Mesenchymal stem cell (in vitro differentiated cells and primary cell): ENCODE data around the gene MARK1.

Experiments used
- DNase-seq: peaks from one replicate; pipeline ENCODE4 v3.0.0-alpha.2; 2013
- H2AFZ ChIP-seq: one replicate; pipeline ENCODE4 v1.6.1; 2013; ENCODE audit warnings: low read depth, mild to moderate bottlenecking, control low read depth, inconsistent platforms, low read length, moderate library complexity
- H2AK5ac ChIP-seq: 2 replicates; pipeline ENCODE4 v1.6.1; 2013; ENCODE audit warnings: low read length, moderate library complexity, mild to moderate bottlenecking, inconsistent platforms; ENCODE audit not compliant: severe bottlenecking
- H2BK120ac ChIP-seq: one replicate; pipeline ENCODE4 v1.6.1; 2013; ENCODE audit warnings: low read depth, mild to moderate bottlenecking, inconsistent platforms, low read length, moderate library complexity
- H2BK12ac ChIP-seq, 2 experiments: one replicate each; pipeline ENCODE4 v1.6.1; 2013; ENCODE audit warnings: inconsistent platforms in 2 of 2, low read length in 2 of 2, mild to moderate bottlenecking in 2 of 2, moderate library complexity in 2 of 2, control low read depth in 1 of 2
- H2BK15ac ChIP-seq: one replicate; pipeline ENCODE4 v1.6.1; 2013; ENCODE audit warnings: mild to moderate bottlenecking, low read depth, inconsistent platforms; ENCODE audit not compliant: poor library complexity, severe bottlenecking
- H2BK5ac ChIP-seq: 2 replicates; pipeline ENCODE4 v1.6.1; 2013; ENCODE audit warnings: low read depth, mild to moderate bottlenecking, low read length, control low read depth, inconsistent platforms; ENCODE audit not compliant: poor library complexity, severe bottlenecking
- H3K14ac ChIP-seq, 2 experiments: one replicate each; pipeline ENCODE4 v1.6.1; 2013; ENCODE audit warnings: inconsistent platforms in 2 of 2, low read length in 2 of 2, control low read depth in 1 of 2, mild to moderate bottlenecking in 1 of 2, moderate library complexity in 1 of 2
- H3K18ac ChIP-seq, 2 experiments: one replicate each; pipeline ENCODE4 v1.6.1; 2013; ENCODE audit warnings: inconsistent platforms in 2 of 2, low read length in 2 of 2, control low read depth in 1 of 2, low read depth in 1 of 2, mild to moderate bottlenecking in 1 of 2
- H3K23ac ChIP-seq, 2 experiments: one replicate each; pipeline ENCODE4 v1.6.1; 2013; ENCODE audit warnings: inconsistent platforms in 2 of 2, low read length in 2 of 2, mild to moderate bottlenecking in 2 of 2, moderate library complexity in 2 of 2, control low read depth in 1 of 2
- H3K27ac ChIP-seq: 2 replicates; pipeline ENCODE4 v1.5.1; 2013; ENCODE audit warnings: mild to moderate bottlenecking, moderate library complexity, low read length, control low read depth, inconsistent platforms; ENCODE audit not compliant: poor library complexity, severe bottlenecking
- H3K27me3 ChIP-seq, 2 experiments: 2 replicates each; pipeline versions ENCODE4 v1.6.1 to v1.7.0; 2013; ENCODE audit warnings: low read length in 2 of 2, mild to moderate bottlenecking in 2 of 2, moderate library complexity in 2 of 2, control low read depth in 1 of 2, inconsistent platforms in 1 of 2; ENCODE audit not compliant: control insufficient read depth in 1 of 2, insufficient read depth in 1 of 2
- H3K36me3 ChIP-seq, 2 experiments: 2 replicates each; pipeline versions ENCODE4 v1.6.1 to v1.7.0; 2013; ENCODE audit warnings: low read length in 2 of 2, control low read depth in 1 of 2, inconsistent platforms in 1 of 2, low read depth in 1 of 2, mild to moderate bottlenecking in 1 of 2; ENCODE audit not compliant: insufficient read depth in 2 of 2, control insufficient read depth in 1 of 2
- H3K4ac ChIP-seq, 2 experiments: one replicate each; pipeline ENCODE4 v1.6.1; 2013; ENCODE audit warnings: inconsistent platforms in 2 of 2, low read length in 2 of 2, mild to moderate bottlenecking in 2 of 2, moderate library complexity in 2 of 2, control low read depth in 1 of 2, low read depth in 1 of 2
- H3K4me1 ChIP-seq: 2 replicates; pipeline ENCODE4 v1.6.1; 2013; ENCODE audit warnings: low read depth, low read length, control low read depth; ENCODE audit not compliant: control insufficient read depth, insufficient read depth
- H3K4me2 ChIP-seq: 2 replicates; pipeline ENCODE4 v1.6.1; 2013; ENCODE audit warnings: low read length, mild to moderate bottlenecking, inconsistent platforms; ENCODE audit not compliant: poor library complexity, severe bottlenecking
- H3K4me3 ChIP-seq, 2 experiments: 2 replicates each; pipeline versions ENCODE4 v1.5.1 to v1.7.0; 2013; ENCODE audit warnings: low read length in 2 of 2, mild to moderate bottlenecking in 2 of 2, control low read depth in 1 of 2, low read depth in 1 of 2; ENCODE audit not compliant: insufficient read depth in 1 of 2
- H3K79me1 ChIP-seq: replicated peaks from 2 replicates; pipeline ENCODE4 v1.6.1; 2013; ENCODE audit warnings: mild to moderate bottlenecking, control low read depth, low read length, inconsistent platforms; ENCODE audit not compliant: poor library complexity, severe bottlenecking
- H3K9ac ChIP-seq: 2 replicates; pipeline ENCODE4 v1.7.0; 2013; ENCODE audit warnings: mild to moderate bottlenecking, low read length, moderate library complexity
- H3K9me3 ChIP-seq: 2 replicates; pipeline ENCODE4 v1.7.0; 2013; ENCODE audit warnings: mild to moderate bottlenecking, low read length; ENCODE audit not compliant: control insufficient read depth
- H4K8ac ChIP-seq: one replicate; pipeline ENCODE4 v1.6.1; 2013; ENCODE audit warnings: inconsistent platforms, mild to moderate bottlenecking, low read length, moderate library complexity
- H4K91ac ChIP-seq: one replicate; pipeline ENCODE4 v1.6.1; 2013; ENCODE audit warnings: mild to moderate bottlenecking, low read length, inconsistent platforms
- WGBS: methylation state at CpG from one replicate; pipeline ENCODE4 v1.1.7; 2013; ENCODE audit warnings: mixed read lengths; 5-methylcytosine and 5-hydroxymethylcytosine counted together

MARK1 gene

GRCh38 chr1:220527279-220527907 lies 543 bp upstream of the MARK1 start:
- peak overlapping the region in 1 of 2 experiments; percentile 9 for H3K14ac ChIP-seq
- no peak overlapping the region for H2BK12ac ChIP-seq
- no peak overlapping the region for H3K27ac ChIP-seq
- H2BK120ac ChIP-seq: no peak overlapping the region
- H2AK5ac ChIP-seq: no peak overlapping the region
- peak overlapping the region; percentile 99 for H3K4me2 ChIP-seq
- WGBS: 3% methylated on average over 19 of the region's 23 CpGs
- peak overlapping the region; percentile 86 for H2BK15ac ChIP-seq
- peaks cover 6% of the 10 kb centered on the region for H3K4me1 ChIP-seq
- H3K4ac ChIP-seq: no peak overlapping the region
- peak overlapping the region; percentile 66 for H2AFZ ChIP-seq
- H3K18ac ChIP-seq: peak overlapping the region in 1 of 2 experiments; percentile 28
- H4K8ac ChIP-seq: peak overlapping the region; percentile 81
- no peaks in the 10 kb centered on the region for H3K79me1 ChIP-seq
- H3K4me3 ChIP-seq: peak overlapping the region; percentile 33 to 95
- H3K9me3 ChIP-seq: no peaks in the 10 kb centered on the region
- H3K27me3 ChIP-seq: peaks cover 0 to 9% of the 10 kb centered on the region in 2 experiments
- peak; percentile 12 for DNase-seq
- peak overlapping the region in 1 of 2 experiments; percentile 91 for H3K23ac ChIP-seq
- no peaks in the 10 kb centered on the region for H3K36me3 ChIP-seq
- peak overlapping the region; percentile 92 for H3K9ac ChIP-seq
- H4K91ac ChIP-seq: no peak overlapping the region
- H2BK5ac ChIP-seq: no peak overlapping the region

GRCh38 chr1:220528679-220529501 lies 954 bp downstream of the MARK1 start:
- H3K4me2 ChIP-seq: peak overlapping the region; percentile 99
- H3K9ac ChIP-seq: peak overlapping the region; percentile 92
- H4K91ac ChIP-seq: no peak overlapping the region
- no peaks in the 10 kb centered on the region for H3K9me3 ChIP-seq
- peak overlapping the region; percentile 16 to 38 for H3K18ac ChIP-seq
- WGBS: under 1% methylated on average over 48 of the region's 55 CpGs
- H3K79me1 ChIP-seq: no peaks in the 10 kb centered on the region
- H3K14ac ChIP-seq: peak overlapping the region in 1 of 2 experiments; percentile 71
- no peak for DNase-seq
- H2BK15ac ChIP-seq: no peak overlapping the region
- H3K27me3 ChIP-seq: peaks cover 0 to 9% of the 10 kb centered on the region in 2 experiments
- H3K27ac ChIP-seq: no peak overlapping the region
- H2AFZ ChIP-seq: peak overlapping the region; percentile 93
- no peak overlapping the region for H2BK12ac ChIP-seq
- H4K8ac ChIP-seq: peak overlapping the region; percentile 47
- no peak overlapping the region for H2BK120ac ChIP-seq
- peaks cover 6% of the 10 kb centered on the region for H3K4me1 ChIP-seq
- no peak overlapping the region for H2BK5ac ChIP-seq
- H3K4ac ChIP-seq: peak overlapping the region; percentile 3 to 47
- no peak overlapping the region for H2AK5ac ChIP-seq
- no peaks in the 10 kb centered on the region for H3K36me3 ChIP-seq
- H3K23ac ChIP-seq: peak overlapping the region in 1 of 2 experiments; percentile 81
- peak overlapping the region; percentile 76 to 95 for H3K4me3 ChIP-seq

GRCh38 chr1:220529521-220530020 lies 1.6 kb downstream of the MARK1 start:
- Histone ChIP-seq H3K4ac (no peak overlapping the region), H3K36me3 (no peaks in the 10 kb centered on the region), H3K9ac (peak overlapping the region; percentile 92), H3K27me3 (peaks cover 0 to 9% of the 10 kb centered on the region in 2 experiments), H2BK12ac (no peak overlapping the region), H3K9me3 (no peaks in the 10 kb centered on the region), H2AFZ (no peak overlapping the region), H2BK15ac (no peak overlapping the region), H4K91ac (no peak overlapping the region), H3K14ac (no peak overlapping the region), H3K4me1 (peaks cover 6% of the 10 kb centered on the region), H3K23ac (no peak overlapping the region), H2BK5ac (no peak overlapping the region), H3K18ac (no peak overlapping the region), H3K4me3 (peak overlapping the region in 1 of 2 experiments; percentile 95), H3K27ac (no peak overlapping the region), H2AK5ac (no peak overlapping the region), H3K79me1 (no peaks in the 10 kb centered on the region), H2BK120ac (no peak overlapping the region), H4K8ac (no peak overlapping the region), H3K4me2 (peak overlapping the region; percentile 99)
- DNase-seq: no peak
- 79% methylated on average over 4 of the region's 6 CpGs for WGBS

GRCh38 chr1:220533504-220534109 lies 5.7 kb downstream of the MARK1 start:
- Histone ChIP-seq H4K8ac (no peak overlapping the region), H3K18ac (no peak overlapping the region), H3K14ac (no peak overlapping the region), H3K27ac (no peak overlapping the region), H3K4me2 (no peak overlapping the region), H2BK15ac (no peak overlapping the region), H2BK12ac (no peak overlapping the region), H3K9me3 (no peaks in the 10 kb centered on the region), H3K4me3 (no peak overlapping the region), H3K4ac (no peak overlapping the region), H3K27me3 (no peaks in the 10 kb centered on the region), H2BK120ac (no peak overlapping the region), H4K91ac (no peak overlapping the region), H3K4me1 (peaks cover 2% of the 10 kb centered on the region), H2AK5ac (no peak overlapping the region), H3K9ac (no peak overlapping the region), H3K36me3 (no peaks in the 10 kb centered on the region), H2AFZ (no peak overlapping the region), H3K79me1 (peaks cover 2% of the 10 kb centered on the region), H3K23ac (no peak overlapping the region), H2BK5ac (no peak overlapping the region)
- 93% methylated on average over 2 of the region's 2 CpGs for WGBS
- no peak for DNase-seq
